ENCODE data around the gene GRM2.

GRM2 gene

DNA sequence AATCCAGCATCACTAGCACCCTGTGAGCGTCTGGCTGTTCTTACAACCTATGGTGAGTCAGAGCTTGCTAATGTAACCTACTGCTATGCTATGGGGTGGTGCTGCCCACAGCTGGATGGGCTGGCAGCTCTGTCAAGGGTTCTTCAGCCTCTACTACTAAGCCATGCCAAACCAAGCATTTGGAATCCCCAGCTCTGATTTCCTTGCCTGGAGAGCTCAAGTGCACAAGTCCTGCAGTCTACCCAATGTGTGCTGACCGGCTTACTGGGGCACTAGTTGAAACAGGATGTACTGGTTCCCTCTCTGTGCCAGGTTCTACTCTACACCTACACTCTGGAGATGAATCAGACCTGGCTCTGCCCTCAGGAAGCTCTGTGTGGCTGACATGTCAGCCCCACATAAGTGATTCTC is 31.7 kb upstream of the GRM2 start:
- no peak for DNase-seq (ENCODE audit: low read depth)
- TF ChIP-seq CTCF (IDR thresholded peaks at IDR 0.05; ENCODE audit: low read depth, low read length, missing control alignments): no peak
- in situ Hi-C loops (cut with HindIII; ENCODE audit: low sequenced_read_pairs): no loop called here

GRCh38 chr3:51676102-51676640 is 30.7 kb upstream of the GRM2 start:
- H3K4me3 ChIP-seq (ENCODE audit: low read depth, low read length): no peak overlapping the region
- in situ Hi-C loops (cut with HindIII; ENCODE audit: low sequenced_read_pairs): no loop called here
- DNase-seq (ENCODE audit: low read depth): no peak
- TF ChIP-seq CTCF (IDR thresholded peaks at IDR 0.05; ENCODE audit: low read depth, low read length, missing control alignments): no peak

More for the DNA sequence above, 31.7 kb upstream of the GRM2 start:
- H3K4me3 ChIP-seq (ENCODE audit: low read depth, low read length): no peak overlapping the region

DNA sequence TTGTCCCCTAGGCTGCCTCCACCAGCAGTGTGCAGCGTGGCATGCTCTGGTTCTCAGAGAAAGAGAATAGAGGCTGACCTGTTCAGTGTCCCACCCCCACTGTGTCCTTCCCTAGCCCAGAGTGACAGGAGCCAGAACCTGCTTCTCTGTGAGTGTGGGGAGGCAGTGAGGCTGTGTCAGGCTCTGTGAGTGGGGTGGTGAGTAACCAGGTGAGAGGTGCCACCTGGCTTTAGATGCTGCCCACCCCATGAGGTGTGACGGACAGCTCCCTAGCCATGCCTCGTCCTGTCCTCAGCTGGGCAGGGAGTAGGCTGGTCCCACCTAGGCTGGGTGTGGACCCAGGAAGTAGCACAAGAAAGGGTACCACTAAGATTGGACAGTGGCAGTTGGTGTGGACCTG is 29.5 kb upstream of the GRM2 start:
- in situ Hi-C loops (cut with HindIII; ENCODE audit: low sequenced_read_pairs): no loop called here
- H3K4me3 ChIP-seq (ENCODE audit: low read depth, low read length): no peak overlapping the region
- no peak for TF ChIP-seq CTCF (IDR thresholded peaks at IDR 0.05; ENCODE audit: low read depth, low read length, missing control alignments)
- no peak for DNase-seq (ENCODE audit: low read depth)

DNA sequence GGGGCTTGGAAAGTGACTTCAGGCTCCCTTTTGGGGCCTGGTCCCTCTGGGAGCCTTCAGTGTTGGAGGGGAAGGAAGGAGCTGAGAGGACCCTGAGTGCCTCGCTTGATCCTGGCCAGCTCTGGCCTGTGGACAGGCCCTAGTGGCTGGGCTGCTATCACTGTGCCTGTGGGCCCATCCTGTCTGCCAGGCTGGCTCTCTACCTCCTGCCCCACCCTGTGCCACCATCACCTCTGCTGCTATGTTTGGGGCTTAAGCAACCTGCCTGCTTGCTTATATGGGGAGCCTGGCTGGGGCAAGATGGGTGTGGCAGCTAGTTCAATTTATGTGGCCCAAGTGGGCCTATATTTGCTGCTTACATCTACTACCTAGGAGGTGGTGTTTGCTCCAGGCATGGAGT is 28.7 kb upstream of the GRM2 start:
- in situ Hi-C loops (cut with HindIII; ENCODE audit: low sequenced_read_pairs): no loop called here
- no peak for DNase-seq (ENCODE audit: low read depth)
- H3K4me3 ChIP-seq (ENCODE audit: low read depth, low read length): no peak overlapping the region
- TF ChIP-seq CTCF (IDR thresholded peaks at IDR 0.05; ENCODE audit: low read depth, low read length, missing control alignments): no peak

DNA sequence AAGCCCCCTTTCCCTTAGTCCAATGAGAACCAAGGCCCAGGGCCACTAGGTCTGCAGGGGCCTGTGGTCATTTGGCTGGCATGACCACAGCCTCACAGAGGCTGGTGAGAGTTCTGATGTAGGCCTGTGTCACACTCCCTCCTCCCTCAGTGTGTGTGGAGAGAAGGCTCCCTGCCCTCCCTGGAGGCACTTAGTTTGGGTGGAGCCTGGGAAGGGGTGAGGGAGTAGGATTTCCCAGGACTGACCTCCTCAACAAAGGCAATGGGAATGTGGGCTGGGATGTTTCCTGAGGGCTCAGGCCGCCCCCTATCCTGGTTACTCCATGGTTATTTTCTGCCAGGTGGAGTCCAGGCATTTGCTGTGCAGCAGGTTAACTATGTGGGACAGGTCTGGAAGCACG is 28.2 kb upstream of the GRM2 start:
- no peak for TF ChIP-seq CTCF (IDR thresholded peaks at IDR 0.05; ENCODE audit: low read depth, low read length, missing control alignments)
- no peak overlapping the region for H3K4me3 ChIP-seq (ENCODE audit: low read depth, low read length)
- in situ Hi-C loops (cut with HindIII; ENCODE audit: low sequenced_read_pairs): no loop called here
- DNase-seq (ENCODE audit: low read depth): no peak

DNA sequence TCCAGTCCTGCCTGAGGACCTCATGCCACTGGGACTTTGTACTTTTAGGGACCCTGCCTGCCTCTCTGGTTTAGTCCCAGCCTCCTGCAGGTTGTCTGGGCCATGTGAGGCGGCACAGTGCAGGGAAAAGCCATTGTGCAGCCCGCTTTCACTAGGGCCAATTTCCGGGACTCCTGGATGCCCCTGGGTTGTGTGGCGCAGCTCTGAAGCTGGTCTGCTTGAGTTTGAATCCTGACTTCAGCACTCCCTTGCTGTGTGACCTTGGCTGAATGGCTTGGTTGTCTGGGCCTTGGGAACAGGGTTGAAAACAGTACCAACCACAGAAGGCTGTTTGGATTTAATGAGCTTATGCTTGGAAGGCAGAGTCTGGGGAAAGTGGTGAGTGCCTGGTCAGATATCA is 27.6 kb upstream of the GRM2 start:
- in situ Hi-C loops (cut with HindIII; ENCODE audit: low sequenced_read_pairs): no loop called here
- no peak for DNase-seq (ENCODE audit: low read depth)
- H3K4me3 ChIP-seq (ENCODE audit: low read depth, low read length): no peak overlapping the region
- TF ChIP-seq CTCF (IDR thresholded peaks at IDR 0.05; ENCODE audit: low read depth, low read length, missing control alignments): no peak

GRCh38 chr3:51679777-51680176 is 27.1 kb upstream of the GRM2 start:
- no peak overlapping the region for H3K4me3 ChIP-seq (ENCODE audit: low read depth, low read length)
- in situ Hi-C loops (cut with HindIII; ENCODE audit: low sequenced_read_pairs): no loop called here
- DNase-seq (ENCODE audit: low read depth): no peak
- no peak for TF ChIP-seq CTCF (IDR thresholded peaks at IDR 0.05; ENCODE audit: low read depth, low read length, missing control alignments)

Data from astrocyte of the cerebellum (primary cell).